Activated gamma-delta T cell (primary cell): Measurements from ENCODE around the gene CTBP1.
"Not testable (repeated sequence)": the region's sequence is repeated elsewhere in the genome, so short reads cannot be mapped to it uniquely, and the experiment has no call there.

Source experiments
- DNase-seq: peaks from one replicate; lab custom pipeline; 2025; lab: John Stamatoyannopoulos, UW
- total RNA-seq, 2 donors: gene quantifications; one replicate each; lab custom pipeline; 2026; lab: John Stamatoyannopoulos, UW

Gene CTBP1
- total RNA-seq = 194 to 236 reads per million in 2 donors

DNA sequence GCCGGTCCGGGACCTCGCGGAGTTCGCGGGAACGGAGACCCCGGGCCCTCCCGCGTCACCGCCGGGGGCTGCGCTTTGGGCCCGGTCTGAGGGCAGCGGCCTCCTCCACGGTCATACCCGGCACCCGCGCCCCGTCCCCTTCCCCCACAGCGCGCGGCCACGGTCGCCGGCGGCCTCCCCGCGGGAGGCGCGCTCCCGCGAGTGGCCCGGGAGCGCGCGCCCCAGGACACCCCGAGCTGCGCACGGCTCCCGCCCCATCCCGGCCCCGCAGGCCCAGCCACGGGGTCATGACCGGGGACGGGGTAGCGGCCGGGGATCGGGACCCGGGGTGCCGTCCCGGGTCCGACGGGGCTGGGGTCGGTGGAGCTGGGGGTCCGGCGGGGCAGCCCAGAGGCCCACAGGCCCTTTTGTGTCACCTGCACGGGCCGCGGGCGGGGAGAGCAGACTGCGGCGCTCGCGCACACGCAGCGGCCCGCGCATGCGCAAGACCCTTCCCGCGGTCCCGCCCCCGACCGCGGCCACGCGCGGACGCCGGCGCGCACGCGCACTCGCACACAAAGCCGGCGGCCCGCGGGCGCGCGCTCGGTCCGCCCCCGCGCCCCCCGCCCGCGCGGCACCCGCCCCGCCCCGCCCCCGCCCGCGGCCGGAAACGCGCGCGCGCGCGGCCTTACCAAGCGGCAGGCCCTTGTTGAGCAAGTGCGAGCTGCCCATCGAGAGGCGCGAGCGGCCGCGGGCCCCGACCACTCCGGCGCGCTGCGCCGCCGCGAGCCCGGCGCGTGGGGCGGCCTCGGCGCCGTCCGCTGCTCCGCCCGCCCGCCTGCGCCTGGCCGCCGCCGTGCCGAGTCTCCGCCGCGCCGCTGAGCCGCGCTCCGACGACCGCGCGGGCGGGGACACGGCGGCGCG, at the start of gene CTBP1:
CTBP1 (minus strand) TSS at position 886 of the 903 bp plus-strand sequence. CDS start 7,799 bp downstream, outside the sequence.
- peak; percentile 83 for DNase-seq

- DNase-seq = no peak
Observed at GRCh38 chr4:1298461-1298860, 49.5 kb upstream of the CTBP1 start.

GRCh38 chr4:1297456-1298325, 48.8 kb upstream of the CTBP1 start:
- DNase-seq = no peak

GRCh38 chr4:1297023-1297395, 48.1 kb upstream of the CTBP1 start:
- no peak for DNase-seq

GRCh38 chr4:1296324-1297022, 47.5 kb upstream of the CTBP1 start:
- DNase-seq = no peak

- DNase-seq = no peak
Observed at GRCh38 chr4:1295405-1296055, 46.6 kb upstream of the CTBP1 start.

DNA sequence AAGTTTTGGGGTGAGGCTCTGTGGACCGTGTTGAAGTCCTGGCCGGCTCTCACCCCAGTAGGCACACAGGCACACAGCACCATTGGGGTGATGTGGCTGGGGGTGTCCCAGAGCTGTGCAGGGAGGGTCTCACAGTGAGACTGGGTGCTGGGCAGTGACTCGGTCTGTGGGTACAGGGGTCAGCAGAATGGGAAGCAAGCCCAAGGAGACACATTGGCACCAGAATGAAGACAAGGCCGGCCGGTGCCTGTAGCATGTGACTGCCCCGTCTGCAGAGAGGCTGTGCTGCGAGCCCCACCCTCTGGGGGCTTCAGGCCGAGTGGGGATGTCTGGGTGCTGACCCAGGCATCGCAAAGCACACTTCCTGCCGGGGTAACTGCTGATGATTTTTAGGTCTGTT, 46.0 kb upstream of the CTBP1 start:
- DNase-seq = no peak

DNA sequence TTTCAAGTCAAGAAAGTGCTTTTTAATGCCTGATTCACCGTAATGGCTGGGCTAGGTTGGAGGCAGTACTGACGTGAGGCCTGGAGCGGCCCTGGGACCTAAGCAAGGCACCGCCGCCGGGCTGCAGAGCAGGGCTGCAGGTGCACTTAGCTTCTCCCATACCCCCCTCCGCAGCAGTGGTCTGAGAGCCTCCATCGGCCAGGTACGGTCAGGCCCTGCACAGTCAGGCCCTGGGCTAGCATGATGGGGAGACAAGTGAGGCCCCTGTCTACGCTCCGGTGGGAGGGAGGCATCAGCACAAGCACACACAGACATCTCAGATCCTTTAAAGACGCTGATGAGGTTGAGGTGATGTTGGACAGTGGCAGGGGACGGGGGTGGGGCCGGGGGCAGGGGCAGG, 45.5 kb upstream of the CTBP1 start:
- DNase-seq = no peak

DNA sequence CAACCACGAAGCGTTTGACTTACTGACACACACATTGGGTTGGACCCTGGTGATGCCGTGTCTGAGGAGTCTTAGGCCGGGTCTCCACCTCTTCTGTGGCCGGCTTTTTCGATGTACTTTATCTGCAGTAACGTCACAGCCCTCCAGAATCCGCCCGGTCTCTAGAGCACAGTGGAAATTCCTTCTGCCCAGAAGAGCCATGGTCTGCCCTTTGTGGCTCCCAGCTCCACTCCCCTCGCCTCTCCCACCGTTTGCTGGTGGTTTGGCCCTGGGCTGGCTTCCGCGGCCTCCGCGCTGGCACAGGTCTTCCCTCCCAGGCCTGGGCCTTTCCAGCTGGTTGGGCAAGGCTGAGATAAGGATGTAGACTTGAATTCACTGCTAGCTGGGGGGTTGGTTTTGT, 45.1 kb upstream of the CTBP1 start:
- no peak for DNase-seq

DNA sequence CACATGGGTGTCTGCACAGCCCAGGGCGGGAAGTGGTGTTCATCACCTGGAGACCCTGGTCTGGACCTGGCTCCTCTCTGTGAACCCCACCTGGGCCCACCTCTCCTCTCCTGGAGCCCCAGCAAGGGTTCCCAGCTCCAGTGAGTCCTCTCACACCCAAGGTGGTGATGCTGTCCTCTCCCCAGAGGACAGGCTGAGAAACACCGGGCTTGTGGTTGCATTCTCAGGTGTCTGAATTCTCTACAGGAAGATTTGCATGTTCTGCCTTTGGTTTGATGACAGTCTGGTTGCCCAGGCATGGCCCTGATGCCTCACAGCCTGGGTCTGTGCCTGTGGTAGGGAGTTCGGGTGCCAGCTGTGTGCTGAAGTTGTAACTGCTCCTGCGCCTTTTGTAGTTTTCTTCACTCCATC, 44.6 kb upstream of the CTBP1 start:
- DNase-seq = no peak

DNA sequence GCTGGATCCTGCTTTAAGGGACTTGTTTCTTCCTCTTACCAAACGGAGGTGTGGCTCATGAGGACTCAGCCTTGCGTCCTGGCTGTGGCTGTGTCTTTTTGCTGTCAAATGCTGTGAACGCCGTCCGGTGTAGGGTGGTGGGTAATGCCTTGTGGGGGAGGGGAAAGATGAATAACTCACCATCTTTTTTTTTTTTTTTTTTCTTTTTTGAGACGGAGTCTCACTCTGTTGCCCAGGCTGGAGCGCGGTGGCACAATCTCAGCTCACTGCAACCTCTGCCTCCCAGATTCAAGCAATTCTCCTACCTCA, 43.7 kb upstream of the CTBP1 start:
- not testable (repeated sequence) for DNase-seq

DNA sequence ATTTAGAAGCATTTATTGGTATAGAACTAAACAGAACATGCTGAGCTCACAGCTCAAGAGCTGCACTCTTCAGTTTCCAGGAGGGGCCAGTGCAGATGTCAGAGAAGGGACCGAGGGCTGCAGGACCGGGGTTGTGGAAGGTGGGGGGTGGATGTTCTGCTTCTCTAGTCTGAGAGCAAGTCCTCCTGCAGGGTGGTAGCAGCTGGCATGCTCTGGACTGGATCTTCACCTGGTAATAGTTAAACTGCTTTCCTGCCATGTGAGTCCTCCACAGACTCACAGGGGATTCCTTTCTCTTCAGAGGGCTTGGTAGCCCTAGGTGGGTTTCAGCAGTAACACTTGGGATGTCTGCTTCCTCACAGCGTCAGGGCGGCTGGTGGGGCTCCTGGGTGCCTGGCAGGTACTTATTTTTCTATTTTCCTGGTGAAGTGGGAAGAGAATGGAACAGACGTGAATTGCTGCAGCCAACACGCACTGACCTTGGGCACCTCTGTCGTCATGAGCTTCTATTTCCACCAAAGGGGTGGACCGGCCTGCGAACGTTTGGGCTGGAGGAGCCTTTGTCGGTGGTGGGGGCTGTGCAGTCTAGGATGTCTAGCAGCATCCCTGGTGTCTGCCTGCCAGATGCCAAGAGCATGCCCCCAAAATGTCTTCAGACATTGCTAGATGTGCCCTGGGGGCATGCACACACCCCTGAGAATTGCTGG, 43.2 kb upstream of the CTBP1 start:
- no peak for DNase-seq

- DNase-seq = no peak
Observed at GRCh38 chr4:1291091-1291490, 42.2 kb upstream of the CTBP1 start.

DNA sequence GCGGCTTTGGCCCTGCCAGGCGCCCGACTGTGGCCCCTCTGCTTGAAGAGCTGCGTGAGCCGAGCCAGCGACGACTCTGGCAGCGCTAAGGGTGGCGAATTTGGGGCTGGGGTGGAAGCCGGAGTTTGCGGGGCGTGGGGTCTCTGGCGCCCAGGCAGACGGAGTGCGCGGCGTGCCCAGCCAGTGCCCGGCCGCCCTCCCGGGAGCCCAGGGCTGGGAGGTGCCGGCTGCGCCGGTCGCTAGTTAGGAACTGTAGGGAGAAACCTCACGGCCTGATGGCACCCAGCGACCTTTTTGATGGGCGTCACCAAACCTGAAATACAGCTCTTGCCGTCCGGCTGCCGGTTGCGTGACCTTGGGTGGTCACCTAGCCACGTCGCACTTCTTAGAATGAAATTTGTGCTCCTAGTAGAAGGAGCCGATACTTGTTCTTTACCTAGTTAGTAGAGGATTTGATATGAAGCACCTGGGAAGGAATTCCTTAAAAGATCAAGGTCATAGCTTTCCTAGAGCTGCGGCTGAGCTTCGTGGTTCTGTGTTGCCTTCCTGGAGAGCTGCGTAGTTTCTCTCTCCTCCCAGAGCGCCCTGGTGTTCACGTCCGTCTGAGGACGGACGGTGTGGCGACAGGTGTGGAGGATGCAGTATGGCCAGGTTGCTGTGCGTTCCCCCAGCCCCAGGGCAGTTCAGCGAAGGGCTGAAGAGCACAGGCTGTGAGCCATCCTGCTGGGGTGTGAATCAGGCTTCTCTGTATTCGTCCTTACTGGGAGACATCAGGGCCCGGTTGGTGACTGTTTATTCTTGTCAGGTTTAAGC, 41.4 kb upstream of the CTBP1 start:
- DNase-seq = no peak

GRCh38 chr4:1289207-1290164, 40.6 kb upstream of the CTBP1 start, which contains the start of gene MAEA:
Gene MAEA (plus strand): TSS chr4:1289891. CDS start chr4:1289914, 23 bp downstream.
- peak; percentile 94 for DNase-seq

GRCh38 chr4:1288786-1289185, 39.9 kb upstream of the CTBP1 start:
- no peak for DNase-seq

GRCh38 chr4:1285790-1286553, 37.0 kb upstream of the CTBP1 start:
- no peak for DNase-seq

GRCh38 chr4:1285151-1285789, 36.3 kb upstream of the CTBP1 start:
- no peak for DNase-seq
